KMS-11 (cell line): ENCODE data around the gene SCARB1.

Experiments
- H2AFZ ChIP-seq: fragments of 200-600 bp; sonication (generic); 2 replicates; pipeline ENCODE4 v1.6.1; 2016; ENCODE audit warnings: antibody characterized with exemption, mixed run types, low read depth
- H3K27ac ChIP-seq: fragments of 200-600 bp; sonication (generic); 2 replicates; pipeline ENCODE4 v1.6.1; 2016; ENCODE audit warnings: mild to moderate bottlenecking, mixed run types
- H3K27me3 ChIP-seq: fragments of 200-600 bp; sonication (generic); 2 replicates; pipeline ENCODE4 v1.6.1; 2017; ENCODE audit warnings: mild to moderate bottlenecking, low read depth, mixed run types, moderate library complexity; ENCODE audit not compliant: insufficient read depth
- H3K36me3 ChIP-seq: fragments of 200-600 bp; sonication (generic); 2 replicates; pipeline ENCODE4 v1.6.1; 2017; ENCODE audit warnings: mild to moderate bottlenecking, mixed run types; ENCODE audit not compliant: insufficient read depth
- H3K4me1 ChIP-seq: fragments of 200-600 bp; sonication (generic); 2 replicates; pipeline ENCODE4 v1.6.1; 2016; ENCODE audit warnings: mild to moderate bottlenecking, low read depth, mixed run types; ENCODE audit not compliant: poor library complexity, severe bottlenecking
- H3K4me2 ChIP-seq: fragments of 200-600 bp; sonication (generic); 2 replicates; pipeline ENCODE4 v1.7.0; 2016; ENCODE audit warnings: mild to moderate bottlenecking, mixed run types
- H3K4me3 ChIP-seq: fragments of 200-600 bp; sonication (generic); IDR thresholded peaks from 2 replicates; pipeline ENCODE4 v1.6.1; 2017; ENCODE audit warnings: low read depth, low read length, mixed read lengths; ENCODE audit not compliant: insufficient read depth
- H3K79me2 ChIP-seq: fragments of 200-600 bp; sonication (generic); 2 replicates; pipeline ENCODE4 v1.6.1; 2016; ENCODE audit warnings: low read depth, mixed run types; ENCODE audit not compliant: insufficient read depth
- H3K9ac ChIP-seq: fragments of 200-600 bp; sonication (generic); 2 replicates; pipeline ENCODE4 v1.6.1; 2016; ENCODE audit warnings: mild to moderate bottlenecking, mixed run types
- H4K20me1 ChIP-seq: fragments of 200-600 bp; sonication (generic); 2 replicates; pipeline ENCODE4 v1.6.1; 2016; ENCODE audit warnings: mild to moderate bottlenecking, mixed run types; ENCODE audit not compliant: insufficient read depth
- TF ChIP-seq, protein P1 (sequence below): fragments of 200-600 bp; sonication (generic); conservative IDR thresholded peaks from 2 replicates; pipeline ENCODE4 v1.6.1; 2017; ENCODE audit warnings: low read depth, mild to moderate bottlenecking, antibody characterized with exemption, low read length, moderate library complexity, mixed read lengths

Gene SCARB1

DNA sequence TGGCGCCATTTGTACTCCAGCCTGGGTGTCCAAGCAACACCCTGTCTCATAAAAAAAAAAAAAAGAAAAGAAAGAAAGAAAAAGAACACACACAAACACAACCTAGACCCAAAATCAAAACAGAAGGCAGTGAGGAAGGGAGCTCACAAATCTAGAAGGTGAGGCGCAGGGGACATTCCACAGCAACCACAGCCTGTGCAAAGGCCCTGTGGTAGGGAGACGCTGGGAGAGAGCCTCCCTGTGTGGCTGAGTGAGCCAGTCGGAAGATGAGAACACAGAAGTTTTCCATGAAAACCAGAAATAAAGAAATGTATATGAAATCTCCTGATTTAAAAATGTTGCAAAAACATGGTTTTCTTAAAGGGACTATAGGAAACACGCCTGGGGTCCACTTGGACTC lies 44.6 kb downstream of the SCARB1 start:
- Histone ChIP-seq H3K4me1 (no peaks in the 10 kb centered on the region), H3K9ac (no peak overlapping the region), H3K27me3 (no peaks in the 10 kb centered on the region), H3K4me2 (no peak overlapping the region), H2AFZ (no peak overlapping the region), H3K36me3 (no peaks in the 10 kb centered on the region), H3K4me3 (no peak overlapping the region), H4K20me1 (0 out of 2 replicates have a peak, but pooled peaks cover 10% of the 10 kb centered on the region), H3K27ac (no peak overlapping the region), H3K79me2 (peaks cover 23% of the 10 kb centered on the region; the same call in 1 of the 2 replicates)
- TF ChIP-seq, protein P1, sequence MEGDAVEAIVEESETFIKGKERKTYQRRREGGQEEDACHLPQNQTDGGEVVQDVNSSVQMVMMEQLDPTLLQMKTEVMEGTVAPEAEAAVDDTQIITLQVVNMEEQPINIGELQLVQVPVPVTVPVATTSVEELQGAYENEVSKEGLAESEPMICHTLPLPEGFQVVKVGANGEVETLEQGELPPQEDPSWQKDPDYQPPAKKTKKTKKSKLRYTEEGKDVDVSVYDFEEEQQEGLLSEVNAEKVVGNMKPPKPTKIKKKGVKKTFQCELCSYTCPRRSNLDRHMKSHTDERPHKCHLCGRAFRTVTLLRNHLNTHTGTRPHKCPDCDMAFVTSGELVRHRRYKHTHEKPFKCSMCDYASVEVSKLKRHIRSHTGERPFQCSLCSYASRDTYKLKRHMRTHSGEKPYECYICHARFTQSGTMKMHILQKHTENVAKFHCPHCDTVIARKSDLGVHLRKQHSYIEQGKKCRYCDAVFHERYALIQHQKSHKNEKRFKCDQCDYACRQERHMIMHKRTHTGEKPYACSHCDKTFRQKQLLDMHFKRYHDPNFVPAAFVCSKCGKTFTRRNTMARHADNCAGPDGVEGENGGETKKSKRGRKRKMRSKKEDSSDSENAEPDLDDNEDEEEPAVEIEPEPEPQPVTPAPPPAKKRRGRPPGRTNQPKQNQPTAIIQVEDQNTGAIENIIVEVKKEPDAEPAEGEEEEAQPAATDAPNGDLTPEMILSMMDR: no peak

DNA sequence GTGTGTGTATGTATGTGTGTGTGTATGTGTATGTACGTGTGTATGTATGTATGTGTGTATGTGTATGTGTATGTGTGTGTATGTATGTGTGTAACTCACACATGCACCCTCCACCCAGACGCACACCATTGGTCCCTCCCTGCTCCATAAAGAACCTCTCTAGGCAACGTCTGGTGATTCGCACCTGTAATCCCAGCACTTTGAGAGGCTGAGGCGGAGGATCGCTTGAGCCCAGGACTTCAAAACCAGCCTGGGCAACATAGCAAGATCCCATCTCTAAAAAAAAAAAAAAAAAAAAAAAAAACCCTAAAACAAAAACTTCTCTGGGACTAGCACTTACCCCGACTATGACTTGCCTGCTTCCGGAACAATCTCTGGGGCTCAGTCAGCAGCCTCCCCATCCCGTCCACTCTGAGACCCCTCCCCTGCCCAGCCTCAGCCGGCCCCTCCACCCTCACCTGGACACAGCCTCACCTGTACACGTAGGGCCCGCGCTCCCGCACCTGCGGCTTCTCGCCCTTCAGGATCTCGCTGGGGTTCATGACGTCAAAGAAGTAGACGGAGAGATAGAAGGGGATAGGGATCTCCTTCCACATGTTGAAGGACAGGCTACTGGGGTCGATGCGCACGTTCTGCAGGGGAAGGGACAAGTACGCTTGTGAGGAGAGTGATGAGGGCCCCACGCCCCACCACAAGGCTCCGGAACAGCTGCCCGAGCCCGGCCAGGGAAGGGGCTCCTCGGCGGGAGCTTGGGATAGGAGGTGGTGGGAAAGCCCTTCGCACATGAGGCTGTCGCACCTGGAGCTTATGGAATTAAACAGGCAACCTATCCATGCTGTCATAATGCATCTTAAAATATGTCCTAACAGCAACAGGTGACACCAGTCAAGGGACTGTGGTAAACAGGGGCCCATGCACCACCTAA lies 46.3 kb downstream of the SCARB1 start:
- Histone ChIP-seq H4K20me1 (0 out of 2 replicates have a peak, but pooled peaks cover 10% of the 10 kb centered on the region), H3K4me1 (no peaks in the 10 kb centered on the region), H3K9ac (no peak overlapping the region), H2AFZ (no peak overlapping the region), H3K79me2 (peaks cover 10% of the 10 kb centered on the region; the same call in 1 of the 2 replicates), H3K27ac (no peak overlapping the region), H3K4me2 (no peak overlapping the region), H3K36me3 (no peaks in the 10 kb centered on the region), H3K4me3 (no peak overlapping the region), H3K27me3 (no peaks in the 10 kb centered on the region)
- TF ChIP-seq, protein P1: no peak

- TF ChIP-seq, protein P1: no peak
- no peak overlapping the region for H3K4me2 ChIP-seq
- 0 out of 2 replicates have a peak, but pooled peaks cover 3% of the 10 kb centered on the region for H3K79me2 ChIP-seq
- no peaks in the 10 kb centered on the region for H3K4me1 ChIP-seq
- H4K20me1 ChIP-seq: 0 out of 2 replicates have a peak, but pooled peaks cover 10% of the 10 kb centered on the region
- no peak overlapping the region for H3K9ac ChIP-seq
- no peaks in the 10 kb centered on the region for H3K27me3 ChIP-seq
- H3K36me3 ChIP-seq: no peaks in the 10 kb centered on the region; the same call in 1 of the 2 replicates
- no peak overlapping the region for H3K4me3 ChIP-seq
- H2AFZ ChIP-seq: no peak overlapping the region
- H3K27ac ChIP-seq: no peak overlapping the region
These were observed 47.3 kb downstream of the SCARB1 start for GRCh38 chr12:124816295-124816854.

DNA sequence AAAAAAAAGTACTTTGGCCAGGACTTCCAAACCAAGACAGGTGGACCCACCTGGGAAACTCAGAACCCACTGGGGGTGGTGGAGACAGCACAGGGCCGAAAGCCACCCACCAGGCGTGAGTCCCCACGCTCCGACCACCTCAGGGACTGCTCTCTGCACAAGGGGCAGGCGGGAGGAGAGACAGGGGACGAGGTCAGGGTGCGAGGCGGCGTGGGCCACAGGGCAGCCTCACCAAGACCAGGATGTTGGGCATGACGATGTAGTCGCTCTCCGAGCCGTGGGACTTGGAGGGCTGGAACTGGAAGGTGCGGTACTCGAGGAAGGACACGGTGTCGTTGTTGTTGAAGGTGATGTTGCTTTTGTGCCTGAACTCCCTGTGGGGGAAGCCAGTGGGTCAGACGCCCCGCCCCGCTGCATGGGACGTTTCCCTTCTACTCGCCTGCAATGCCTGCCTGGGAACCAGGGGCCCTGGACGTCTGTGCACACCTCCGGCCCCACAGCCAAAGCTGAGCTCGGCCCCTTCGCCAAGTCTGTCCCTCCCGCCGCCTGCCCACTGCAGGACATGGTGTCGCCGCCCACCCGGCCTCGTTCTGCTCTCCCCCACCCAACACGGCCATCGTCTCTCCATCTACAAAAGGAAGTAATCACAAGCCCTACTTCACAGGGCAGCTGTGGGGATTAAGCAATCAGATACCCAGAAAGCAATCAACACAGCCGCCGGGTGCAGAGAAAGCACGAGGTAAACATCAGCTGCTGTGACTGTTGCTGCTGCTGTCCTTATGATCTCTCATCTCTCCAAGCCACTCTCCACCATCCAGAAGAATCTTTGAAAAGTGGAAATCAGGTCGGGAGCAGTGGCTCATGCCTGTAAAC lies 48.7 kb downstream of the SCARB1 start:
- 0 out of 2 replicates have a peak, but pooled peaks cover 3% of the 10 kb centered on the region for H3K79me2 ChIP-seq
- no peak overlapping the region for H2AFZ ChIP-seq
- H3K9ac ChIP-seq: no peak overlapping the region
- no peaks in the 10 kb centered on the region; the same call in 1 of the 2 replicates for H3K36me3 ChIP-seq
- H3K4me2 ChIP-seq: no peak overlapping the region
- H3K4me1 ChIP-seq: no peaks in the 10 kb centered on the region
- 0 out of 2 replicates have a peak, but pooled peaks cover 10% of the 10 kb centered on the region for H4K20me1 ChIP-seq
- no peaks in the 10 kb centered on the region for H3K27me3 ChIP-seq
- TF ChIP-seq, protein P1: no peak
- no peak overlapping the region for H3K4me3 ChIP-seq
- no peak overlapping the region for H3K27ac ChIP-seq
